H1 (cell line): ENCODE data around the gene GLCE. TPM values are rescaled to one million over a fixed set of nuclear protein-coding genes. Genes with fewer than 3 reads are reported as not detected.

Experiments used
- BCL11A ChIP-seq, 2 experiments: IDR thresholded peaks; one replicate each; pipeline ENCODE4 v1.6.1; 2011; ENCODE audit warnings: low read depth in 2 of 2, low read length in 2 of 2, mild to moderate bottlenecking in 2 of 2
- RXRA ChIP-seq: IDR thresholded peaks from 2 replicates; pipeline ENCODE4 v1.6.1; 2011; ENCODE audit warnings: low read depth, mild to moderate bottlenecking, low read length, moderate library complexity; ENCODE audit not compliant: insufficient read depth
- SAP30 ChIP-seq: fragments of 300-600 bp; sonication (generic); IDR thresholded peaks from 2 replicates; pipeline ENCODE4 v1.7.1; 2012; ENCODE audit warnings: low read length, moderate library complexity, mild to moderate bottlenecking, inconsistent platforms; ENCODE audit not compliant: insufficient read depth, insufficient replicate concordance
- SP1 ChIP-seq: IDR thresholded peaks from 2 replicates; pipeline ENCODE4 v1.6.1; 2011; ENCODE audit warnings: low read depth, low read length
- SP2 ChIP-seq: IDR thresholded peaks from 2 replicates; pipeline ENCODE4 v1.6.1; 2012; ENCODE audit warnings: mild to moderate bottlenecking, low read length, inconsistent platforms
- TCF12 ChIP-seq: IDR thresholded peaks from 2 replicates; pipeline ENCODE4 v1.6.1; 2011; ENCODE audit warnings: low read depth, mild to moderate bottlenecking, low read length
- polyA plus RNA-seq, 7 experiments: library from polyadenylated mRNA; depleted of rRNA in 3 of 7; stranded (reverse) in 5 of 7; unstranded in 2 of 7; fragments of >200 nt in 5 of 7; fragments of 200-250 nt in 2 of 7; gene quantifications; 1 replicate in 5 of 7; 2 replicates in 1 of 7; 4 replicates in 1 of 7; pipeline versions ENCODE4 v1.2.1 to v1.2.3, GENCODE V29; 2011 to 2013; ENCODE audit warnings: missing spikeins in 2 of 7, mixed read lengths in 2 of 7
- total RNA-seq: library from RNA; stranded (reverse); fragmentation: NEBNext Ultra II Directional; extraction: Animal tissue kit (Norgen Biotek cat#: 25700); gene quantifications from 2 replicates; pipeline ENCODE4 v1.2.1, GENCODE V29; 2021
- TF ChIP-seq, protein P1 (sequence below): fragments of 300-600 bp; sonication (generic); IDR thresholded peaks from 2 replicates; pipeline ENCODE4 v1.7.1; 2012; ENCODE audit warnings: low read length, moderate library complexity, mild to moderate bottlenecking, inconsistent platforms; ENCODE audit not compliant: insufficient replicate concordance

The GLCE gene
- total and polyA plus RNA-seq, 2 of the 8 experiments (the other 6 are each of a cell fraction or from before 2014, with no cell fraction given) = 17.1 to 22.7 TPM

DNA sequence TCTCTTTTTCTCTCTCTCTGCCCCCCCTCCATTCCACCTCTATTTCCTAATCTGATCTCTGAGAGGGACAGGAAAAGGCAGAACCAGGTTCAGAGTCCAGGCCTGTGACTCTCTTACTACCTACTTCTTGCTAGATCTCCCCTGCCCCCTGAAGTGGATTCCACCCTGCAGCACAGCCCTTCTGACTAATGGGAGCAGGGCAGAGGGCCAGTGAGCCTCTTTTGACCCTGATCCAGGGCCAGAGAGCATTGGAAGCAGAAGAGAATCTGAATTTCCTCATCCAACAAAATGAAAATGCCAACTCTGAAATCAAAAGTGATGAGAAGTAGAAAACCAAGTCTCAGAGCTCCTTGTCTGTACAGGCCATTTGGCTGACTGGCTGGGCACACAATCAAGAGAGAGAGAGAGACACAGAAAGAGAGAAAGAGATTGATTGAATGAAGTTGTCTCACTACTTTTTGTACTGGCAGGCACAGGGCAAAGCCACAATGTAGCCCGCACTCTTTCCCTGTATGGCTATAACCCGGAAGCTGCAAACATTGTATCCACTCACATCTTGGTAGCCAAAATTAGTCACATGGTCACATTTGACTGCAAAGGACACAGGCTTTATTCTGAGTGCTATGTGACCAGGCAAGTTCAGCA, 31.6 kb upstream of the GLCE start (continued):
- TF ChIP-seq, protein P1, sequence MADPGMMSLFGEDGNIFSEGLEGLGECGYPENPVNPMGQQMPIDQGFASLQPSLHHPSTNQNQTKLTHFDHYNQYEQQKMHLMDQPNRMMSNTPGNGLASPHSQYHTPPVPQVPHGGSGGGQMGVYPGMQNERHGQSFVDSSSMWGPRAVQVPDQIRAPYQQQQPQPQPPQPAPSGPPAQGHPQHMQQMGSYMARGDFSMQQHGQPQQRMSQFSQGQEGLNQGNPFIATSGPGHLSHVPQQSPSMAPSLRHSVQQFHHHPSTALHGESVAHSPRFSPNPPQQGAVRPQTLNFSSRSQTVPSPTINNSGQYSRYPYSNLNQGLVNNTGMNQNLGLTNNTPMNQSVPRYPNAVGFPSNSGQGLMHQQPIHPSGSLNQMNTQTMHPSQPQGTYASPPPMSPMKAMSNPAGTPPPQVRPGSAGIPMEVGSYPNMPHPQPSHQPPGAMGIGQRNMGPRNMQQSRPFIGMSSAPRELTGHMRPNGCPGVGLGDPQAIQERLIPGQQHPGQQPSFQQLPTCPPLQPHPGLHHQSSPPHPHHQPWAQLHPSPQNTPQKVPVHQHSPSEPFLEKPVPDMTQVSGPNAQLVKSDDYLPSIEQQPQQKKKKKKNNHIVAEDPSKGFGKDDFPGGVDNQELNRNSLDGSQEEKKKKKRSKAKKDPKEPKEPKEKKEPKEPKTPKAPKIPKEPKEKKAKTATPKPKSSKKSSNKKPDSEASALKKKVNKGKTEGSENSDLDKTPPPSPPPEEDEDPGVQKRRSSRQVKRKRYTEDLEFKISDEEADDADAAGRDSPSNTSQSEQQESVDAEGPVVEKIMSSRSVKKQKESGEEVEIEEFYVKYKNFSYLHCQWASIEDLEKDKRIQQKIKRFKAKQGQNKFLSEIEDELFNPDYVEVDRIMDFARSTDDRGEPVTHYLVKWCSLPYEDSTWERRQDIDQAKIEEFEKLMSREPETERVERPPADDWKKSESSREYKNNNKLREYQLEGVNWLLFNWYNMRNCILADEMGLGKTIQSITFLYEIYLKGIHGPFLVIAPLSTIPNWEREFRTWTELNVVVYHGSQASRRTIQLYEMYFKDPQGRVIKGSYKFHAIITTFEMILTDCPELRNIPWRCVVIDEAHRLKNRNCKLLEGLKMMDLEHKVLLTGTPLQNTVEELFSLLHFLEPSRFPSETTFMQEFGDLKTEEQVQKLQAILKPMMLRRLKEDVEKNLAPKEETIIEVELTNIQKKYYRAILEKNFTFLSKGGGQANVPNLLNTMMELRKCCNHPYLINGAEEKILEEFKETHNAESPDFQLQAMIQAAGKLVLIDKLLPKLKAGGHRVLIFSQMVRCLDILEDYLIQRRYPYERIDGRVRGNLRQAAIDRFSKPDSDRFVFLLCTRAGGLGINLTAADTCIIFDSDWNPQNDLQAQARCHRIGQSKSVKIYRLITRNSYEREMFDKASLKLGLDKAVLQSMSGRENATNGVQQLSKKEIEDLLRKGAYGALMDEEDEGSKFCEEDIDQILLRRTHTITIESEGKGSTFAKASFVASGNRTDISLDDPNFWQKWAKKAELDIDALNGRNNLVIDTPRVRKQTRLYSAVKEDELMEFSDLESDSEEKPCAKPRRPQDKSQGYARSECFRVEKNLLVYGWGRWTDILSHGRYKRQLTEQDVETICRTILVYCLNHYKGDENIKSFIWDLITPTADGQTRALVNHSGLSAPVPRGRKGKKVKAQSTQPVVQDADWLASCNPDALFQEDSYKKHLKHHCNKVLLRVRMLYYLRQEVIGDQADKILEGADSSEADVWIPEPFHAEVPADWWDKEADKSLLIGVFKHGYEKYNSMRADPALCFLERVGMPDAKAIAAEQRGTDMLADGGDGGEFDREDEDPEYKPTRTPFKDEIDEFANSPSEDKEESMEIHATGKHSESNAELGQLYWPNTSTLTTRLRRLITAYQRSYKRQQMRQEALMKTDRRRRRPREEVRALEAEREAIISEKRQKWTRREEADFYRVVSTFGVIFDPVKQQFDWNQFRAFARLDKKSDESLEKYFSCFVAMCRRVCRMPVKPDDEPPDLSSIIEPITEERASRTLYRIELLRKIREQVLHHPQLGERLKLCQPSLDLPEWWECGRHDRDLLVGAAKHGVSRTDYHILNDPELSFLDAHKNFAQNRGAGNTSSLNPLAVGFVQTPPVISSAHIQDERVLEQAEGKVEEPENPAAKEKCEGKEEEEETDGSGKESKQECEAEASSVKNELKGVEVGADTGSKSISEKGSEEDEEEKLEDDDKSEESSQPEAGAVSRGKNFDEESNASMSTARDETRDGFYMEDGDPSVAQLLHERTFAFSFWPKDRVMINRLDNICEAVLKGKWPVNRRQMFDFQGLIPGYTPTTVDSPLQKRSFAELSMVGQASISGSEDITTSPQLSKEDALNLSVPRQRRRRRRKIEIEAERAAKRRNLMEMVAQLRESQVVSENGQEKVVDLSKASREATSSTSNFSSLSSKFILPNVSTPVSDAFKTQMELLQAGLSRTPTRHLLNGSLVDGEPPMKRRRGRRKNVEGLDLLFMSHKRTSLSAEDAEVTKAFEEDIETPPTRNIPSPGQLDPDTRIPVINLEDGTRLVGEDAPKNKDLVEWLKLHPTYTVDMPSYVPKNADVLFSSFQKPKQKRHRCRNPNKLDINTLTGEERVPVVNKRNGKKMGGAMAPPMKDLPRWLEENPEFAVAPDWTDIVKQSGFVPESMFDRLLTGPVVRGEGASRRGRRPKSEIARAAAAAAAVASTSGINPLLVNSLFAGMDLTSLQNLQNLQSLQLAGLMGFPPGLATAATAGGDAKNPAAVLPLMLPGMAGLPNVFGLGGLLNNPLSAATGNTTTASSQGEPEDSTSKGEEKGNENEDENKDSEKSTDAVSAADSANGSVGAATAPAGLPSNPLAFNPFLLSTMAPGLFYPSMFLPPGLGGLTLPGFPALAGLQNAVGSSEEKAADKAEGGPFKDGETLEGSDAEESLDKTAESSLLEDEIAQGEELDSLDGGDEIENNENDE = no peak
- no peak for TF ChIP-seq RXRA
- TF ChIP-seq TCF12 = no peak
- TF ChIP-seq SP1 = no peak
- no peak for TF ChIP-seq SP2
- TF ChIP-seq BCL11A (IDR thresholded peaks at IDR 0.05; ENCODE audit: low read depth in 2 of 2, low read length in 2 of 2) = no peak
- TF ChIP-seq SAP30 = no peak
- TF ChIP-seq, all 59 proteins: peak for 0
